ENCODE results near the gene GRAMD2B.

The GRAMD2B gene

GRCh38 chr5:126455728-126456127 is 32.5 kb downstream of the GRAMD2B start:
- H3K27me3 ChIP-seq (replicated peaks in 2 of 5; ENCODE audit: control insufficient read depth in 4 of 5, insufficient read depth in 5 of 5, low read length in 4 of 5): no peaks in the 10 kb centered on the region
- H3K4me1 ChIP-seq (ENCODE audit: control extremely low read depth in 1 of 4, control insufficient read depth in 4 of 4, insufficient read depth in 4 of 4, low read length in 3 of 4): peaks cover 0 to 5% (median 3%) of the 10 kb centered on the region in 4 experiments
- H3K36me3 ChIP-seq (ENCODE audit: control insufficient read depth in 4 of 4, insufficient read depth in 4 of 4, low read length in 3 of 4): no peaks in the 10 kb centered on the region
- H3K4me3 ChIP-seq (ENCODE audit: control insufficient read depth in 1 of 7, extremely low read depth in 1 of 7, insufficient read depth in 4 of 7, low read depth in 2 of 7, low read length in 6 of 7): no peak overlapping the region
- ChIA-PET POLR2A (interaction anchor here (0.7 kb wide), 1 partner anchor 17 kb away, joined by 4 read pairs; no protein-coding TSS in a partner anchor), CTCF (no interaction called here)
- no peak for DNase-seq
- no peaks in the 10 kb centered on the region for H3K9me3 ChIP-seq (ENCODE audit: control extremely low read depth in 1 of 5, control insufficient read depth in 4 of 5, insufficient read depth in 2 of 5, low read depth in 1 of 5, low read length in 4 of 5)
- no peak overlapping the region for H3K27ac ChIP-seq (ENCODE audit: insufficient read depth in 1 of 2, low read depth in 1 of 2, low read length in 2 of 2, poor library complexity in 1 of 2, severe bottlenecking in 2 of 2)
- WGBS (ENCODE audit: insufficient coverage): no CpG with 5 or more reads among the region's 1 CpG

GRCh38 chr5:126456217-126456820 is 33.1 kb downstream of the GRAMD2B start:
- H3K27me3 ChIP-seq (replicated peaks in 2 of 5; ENCODE audit: control insufficient read depth in 4 of 5, insufficient read depth in 5 of 5, low read length in 4 of 5): no peaks in the 10 kb centered on the region
- peaks cover 0 to 3% (median under 1%) of the 10 kb centered on the region in 4 experiments for H3K4me1 ChIP-seq (ENCODE audit: control extremely low read depth in 1 of 4, control insufficient read depth in 4 of 4, insufficient read depth in 4 of 4, low read length in 3 of 4)
- no peak overlapping the region for H3K4me3 ChIP-seq (ENCODE audit: control insufficient read depth in 1 of 7, extremely low read depth in 1 of 7, insufficient read depth in 4 of 7, low read depth in 2 of 7, low read length in 6 of 7)
- ChIA-PET POLR2A (interaction anchor here (0.7 kb wide), 1 partner anchor 18 kb away, joined by 4 read pairs; no protein-coding TSS in a partner anchor), CTCF (interaction anchor here (0.6 kb wide), 2 partner anchors 162 to 345 kb away, joined by 3 read pairs; no protein-coding TSS in a partner anchor)
- H3K9me3 ChIP-seq (ENCODE audit: control extremely low read depth in 1 of 5, control insufficient read depth in 4 of 5, insufficient read depth in 2 of 5, low read depth in 1 of 5, low read length in 4 of 5): no peaks in the 10 kb centered on the region
- no peak for DNase-seq
- WGBS (ENCODE audit: insufficient coverage): 54% methylated on average over 4 of the region's 6 CpGs
- no peak overlapping the region for H3K27ac ChIP-seq (ENCODE audit: insufficient read depth in 1 of 2, low read depth in 1 of 2, low read length in 2 of 2, poor library complexity in 1 of 2, severe bottlenecking in 2 of 2)
- no peaks in the 10 kb centered on the region for H3K36me3 ChIP-seq (ENCODE audit: control insufficient read depth in 4 of 4, insufficient read depth in 4 of 4, low read length in 3 of 4)

GRCh38 chr5:126460459-126460858 is 37.2 kb downstream of the GRAMD2B start:
- CTCF ChIA-PET: interaction anchor here (1.4 kb wide), 1 partner anchor 10 kb away, joined by 4 read pairs; no protein-coding TSS in a partner anchor
- Histone ChIP-seq H3K27ac (ENCODE audit: insufficient read depth in 1 of 2, low read depth in 1 of 2, low read length in 2 of 2, poor library complexity in 1 of 2, severe bottlenecking in 2 of 2) (no peak overlapping the region), H3K27me3 (replicated peaks in 2 of 5; ENCODE audit: control insufficient read depth in 4 of 5, insufficient read depth in 5 of 5, low read length in 4 of 5) (no peaks in the 10 kb centered on the region), H3K36me3 (ENCODE audit: control insufficient read depth in 4 of 4, insufficient read depth in 4 of 4, low read length in 3 of 4) (no peaks in the 10 kb centered on the region), H3K4me3 (ENCODE audit: control insufficient read depth in 1 of 7, extremely low read depth in 1 of 7, insufficient read depth in 4 of 7, low read depth in 2 of 7, low read length in 6 of 7) (no peak overlapping the region), H3K9me3 (ENCODE audit: control extremely low read depth in 1 of 5, control insufficient read depth in 4 of 5, insufficient read depth in 2 of 5, low read depth in 1 of 5, low read length in 4 of 5) (no peaks in the 10 kb centered on the region), H3K4me1 (ENCODE audit: control extremely low read depth in 1 of 4, control insufficient read depth in 4 of 4, insufficient read depth in 4 of 4, low read length in 3 of 4) (peaks cover 0 to 3% (median under 1%) of the 10 kb centered on the region in 4 experiments)
- 90% methylated on average over 4 of the region's 4 CpGs for WGBS (ENCODE audit: insufficient coverage)
- POLR2A ChIA-PET: no interaction called here
- no peak for DNase-seq

GRCh38 chr5:126460977-126461376 is 37.8 kb downstream of the GRAMD2B start:
- H3K36me3 ChIP-seq (ENCODE audit: control insufficient read depth in 4 of 4, insufficient read depth in 4 of 4, low read length in 3 of 4): no peaks in the 10 kb centered on the region
- no peak for DNase-seq
- peaks cover 0 to 3% (median under 1%) of the 10 kb centered on the region in 4 experiments for H3K4me1 ChIP-seq (ENCODE audit: control extremely low read depth in 1 of 4, control insufficient read depth in 4 of 4, insufficient read depth in 4 of 4, low read length in 3 of 4)
- H3K9me3 ChIP-seq (ENCODE audit: control extremely low read depth in 1 of 5, control insufficient read depth in 4 of 5, insufficient read depth in 2 of 5, low read depth in 1 of 5, low read length in 4 of 5): no peaks in the 10 kb centered on the region
- ChIA-PET CTCF (interaction anchor here (1.4 kb wide), 1 partner anchor 10 kb away, joined by 4 read pairs; no protein-coding TSS in a partner anchor), POLR2A (no interaction called here)
- H3K4me3 ChIP-seq (ENCODE audit: control insufficient read depth in 1 of 7, extremely low read depth in 1 of 7, insufficient read depth in 4 of 7, low read depth in 2 of 7, low read length in 6 of 7): no peak overlapping the region
- no peaks in the 10 kb centered on the region for H3K27me3 ChIP-seq (replicated peaks in 2 of 5; ENCODE audit: control insufficient read depth in 4 of 5, insufficient read depth in 5 of 5, low read length in 4 of 5)
- 100% methylated on average over 1 of the region's 1 CpG for WGBS (ENCODE audit: insufficient coverage)
- H3K27ac ChIP-seq (ENCODE audit: insufficient read depth in 1 of 2, low read depth in 1 of 2, low read length in 2 of 2, poor library complexity in 1 of 2, severe bottlenecking in 2 of 2): no peak overlapping the region

- CTCF ChIA-PET: no interaction called here
- Histone ChIP-seq H3K27ac (ENCODE audit: insufficient read depth in 1 of 2, low read depth in 1 of 2, low read length in 2 of 2, poor library complexity in 1 of 2, severe bottlenecking in 2 of 2) (no peak overlapping the region), H3K4me1 (ENCODE audit: control extremely low read depth in 1 of 4, control insufficient read depth in 4 of 4, insufficient read depth in 4 of 4, low read length in 3 of 4) (no peaks in the 10 kb centered on the region), H3K27me3 (replicated peaks in 2 of 5; ENCODE audit: control insufficient read depth in 4 of 5, insufficient read depth in 5 of 5, low read length in 4 of 5) (no peaks in the 10 kb centered on the region), H3K4me3 (ENCODE audit: control insufficient read depth in 1 of 7, extremely low read depth in 1 of 7, insufficient read depth in 4 of 7, low read depth in 2 of 7, low read length in 6 of 7) (no peak overlapping the region), H3K36me3 (ENCODE audit: control insufficient read depth in 4 of 4, insufficient read depth in 4 of 4, low read length in 3 of 4) (no peaks in the 10 kb centered on the region), H3K9me3 (ENCODE audit: control extremely low read depth in 1 of 5, control insufficient read depth in 4 of 5, insufficient read depth in 2 of 5, low read depth in 1 of 5, low read length in 4 of 5) (no peaks in the 10 kb centered on the region)
- WGBS (ENCODE audit: insufficient coverage): no CpG with 5 or more reads among the region's 1 CpG
- POLR2A ChIA-PET: no interaction called here
- DNase-seq: no peak
Measured at GRCh38 chr5:126461838-126462237, 38.6 kb downstream of the GRAMD2B start.

- CTCF ChIA-PET: no interaction called here
- Histone ChIP-seq H3K9me3 (ENCODE audit: control extremely low read depth in 1 of 5, control insufficient read depth in 4 of 5, insufficient read depth in 2 of 5, low read depth in 1 of 5, low read length in 4 of 5) (no peaks in the 10 kb centered on the region), H3K27me3 (replicated peaks in 2 of 5; ENCODE audit: control insufficient read depth in 4 of 5, insufficient read depth in 5 of 5, low read length in 4 of 5) (no peaks in the 10 kb centered on the region), H3K27ac (ENCODE audit: insufficient read depth in 1 of 2, low read depth in 1 of 2, low read length in 2 of 2, poor library complexity in 1 of 2, severe bottlenecking in 2 of 2) (no peak overlapping the region), H3K4me3 (ENCODE audit: control insufficient read depth in 1 of 7, extremely low read depth in 1 of 7, insufficient read depth in 4 of 7, low read depth in 2 of 7, low read length in 6 of 7) (no peak overlapping the region), H3K36me3 (ENCODE audit: control insufficient read depth in 4 of 4, insufficient read depth in 4 of 4, low read length in 3 of 4) (no peaks in the 10 kb centered on the region), H3K4me1 (ENCODE audit: control extremely low read depth in 1 of 4, control insufficient read depth in 4 of 4, insufficient read depth in 4 of 4, low read length in 3 of 4) (no peaks in the 10 kb centered on the region)
- DNase-seq: no peak
- 85% methylated on average over 7 of the region's 8 CpGs for WGBS (ENCODE audit: insufficient coverage)
- POLR2A ChIA-PET: no interaction called here
Measured at GRCh38 chr5:126462239-126463014, 39.2 kb downstream of the GRAMD2B start.

- ChIA-PET CTCF (interaction anchor here (0.7 kb wide), 1 partner anchor 16 kb away, joined by 3 read pairs; no protein-coding TSS in a partner anchor), POLR2A (no interaction called here)
- WGBS (ENCODE audit: insufficient coverage): 100% methylated on average over 1 of the region's 2 CpGs
- H3K36me3 ChIP-seq (ENCODE audit: control insufficient read depth in 4 of 4, insufficient read depth in 4 of 4, low read length in 3 of 4): no peaks in the 10 kb centered on the region
- H3K9me3 ChIP-seq (ENCODE audit: control extremely low read depth in 1 of 5, control insufficient read depth in 4 of 5, insufficient read depth in 2 of 5, low read depth in 1 of 5, low read length in 4 of 5): no peaks in the 10 kb centered on the region
- no peaks in the 10 kb centered on the region for H3K27me3 ChIP-seq (replicated peaks in 2 of 5; ENCODE audit: control insufficient read depth in 4 of 5, insufficient read depth in 5 of 5, low read length in 4 of 5)
- no peaks in the 10 kb centered on the region for H3K4me1 ChIP-seq (ENCODE audit: control extremely low read depth in 1 of 4, control insufficient read depth in 4 of 4, insufficient read depth in 4 of 4, low read length in 3 of 4)
- no peak for DNase-seq
- no peak overlapping the region for H3K4me3 ChIP-seq (ENCODE audit: control insufficient read depth in 1 of 7, extremely low read depth in 1 of 7, insufficient read depth in 4 of 7, low read depth in 2 of 7, low read length in 6 of 7)
- H3K27ac ChIP-seq (ENCODE audit: insufficient read depth in 1 of 2, low read depth in 1 of 2, low read length in 2 of 2, poor library complexity in 1 of 2, severe bottlenecking in 2 of 2): no peak overlapping the region
Measured at GRCh38 chr5:126464016-126464415, 40.8 kb downstream of the GRAMD2B start.

Data from common myeloid progenitor, CD34-positive (primary cell).